GM19239 (cell line): ENCODE measurements around the gene ATP6V0E2.
A peak's percentile ranks its signal among the peaks of the same experiment; 100 is the strongest.
"Not testable (repeated sequence)": the region's sequence is repeated elsewhere in the genome, so short reads cannot be mapped to it uniquely, and the experiment has no call there.

Experiments
- DNase-seq: peaks from one replicate; pipeline ENCODE4 v3.0.0; 2011; ENCODE audit warnings: low spot score; ENCODE audit not compliant: insufficient read length
- FAIRE-seq: peaks from 2 replicates; lab custom pipeline; 2011; peaks lifted over from hg19 to GRCh38; lab: Jason Lieb, UNC

ATP6V0E2 gene

GRCh38 chr7:149873074-149873969 lies at the start of gene ATP6V0E2:
Gene ATP6V0E2, plus strand, starts transcription at chr7:149873969. Its CDS starts 97 bp downstream, at chr7:149874066.
- peak; percentile 93 for FAIRE-seq
- peak; percentile 99 for DNase-seq

GRCh38 chr7:149824301-149824741 lies 49.4 kb upstream of the ATP6V0E2 start:
- no peak for FAIRE-seq
- DNase-seq = no peak

GRCh38 chr7:149824748-149825566 lies 48.8 kb upstream of the ATP6V0E2 start:
- no peak for FAIRE-seq

GRCh38 chr7:149825567-149826343 lies 48.0 kb upstream of the ATP6V0E2 start:
- FAIRE-seq = no peak

More at GRCh38 chr7:149824748-149825566, 48.8 kb upstream of the ATP6V0E2 start:
- no peak for DNase-seq

GRCh38 chr7:149826344-149827088 lies 47.3 kb upstream of the ATP6V0E2 start:
- DNase-seq (no peak), FAIRE-seq (no peak)

More at GRCh38 chr7:149825567-149826343, 48.0 kb upstream of the ATP6V0E2 start:
- no peak for DNase-seq

- no peak for DNase-seq
- no peak for FAIRE-seq
These were observed 46.4 kb upstream of the ATP6V0E2 start for GRCh38 chr7:149827089-149827981.

GRCh38 chr7:149828357-149829309 lies 45.1 kb upstream of the ATP6V0E2 start:
- FAIRE-seq = no peak
- DNase-seq = no peak

GRCh38 chr7:149830527-149830926 lies 43.2 kb upstream of the ATP6V0E2 start:
- not testable (repeated sequence) for FAIRE-seq, DNase-seq

- FAIRE-seq = no peak
- no peak for DNase-seq
These were observed 42.6 kb upstream of the ATP6V0E2 start for GRCh38 chr7:149830997-149831740.

GRCh38 chr7:149831741-149832219 lies 42.0 kb upstream of the ATP6V0E2 start:
- FAIRE-seq (no peak), DNase-seq (no peak)

- no peak for FAIRE-seq
- no peak for DNase-seq
These were observed 41.3 kb upstream of the ATP6V0E2 start for GRCh38 chr7:149832332-149833041.

- FAIRE-seq (no peak), DNase-seq (no peak)
These were observed 40.2 kb upstream of the ATP6V0E2 start for GRCh38 chr7:149833495-149834130.

- DNase-seq (no peak), FAIRE-seq (no peak)
These were observed 39.2 kb upstream of the ATP6V0E2 start for GRCh38 chr7:149834601-149835000.

GRCh38 chr7:149836434-149836833 lies 37.3 kb upstream of the ATP6V0E2 start:
- FAIRE-seq = no peak
- DNase-seq = no peak

- DNase-seq (no peak), FAIRE-seq (no peak)
These were observed 36.1 kb upstream of the ATP6V0E2 start for GRCh38 chr7:149837564-149838223.
